Stomach (tissue), 4 donors: ENCODE data around the gene LGALS7B.

Experiments
- EP300 ChIP-seq: sonication (generic); formaldehyde crosslinking; IDR thresholded peaks from one replicate; pipeline ENCODE4 v1.6.1; 2017; ENCODE audit warnings: antibody characterized with exemption
- POLR2A ChIP-seq, 4 donors: fragments of 450-650 bp; IDR thresholded peaks; one replicate each; pipeline ENCODE4 v1.6.1; 2016; ENCODE audit warnings: antibody characterized with exemption in 4 of 4, control low read depth in 2 of 4, mild to moderate bottlenecking in 1 of 4, moderate library complexity in 1 of 4
- POLR2AphosphoS5 ChIP-seq, 3 donors: sonication (generic); formaldehyde crosslinking; IDR thresholded peaks; one replicate each; pipeline ENCODE4 v1.6.1; 2016; ENCODE audit warnings: antibody characterized with exemption in 3 of 3
- TF ChIP-seq, protein P1 (sequence below), 7 experiments: fragments of 450-650 bp in 4 of 7; fragments of 200-600 bp in 3 of 7; sonication (generic) in 3 of 7; IDR thresholded peaks; one replicate each; pipeline ENCODE4 v1.5.1; 2016 to 2019; ENCODE audit warnings: antibody characterized with exemption in 7 of 7, control low read depth in 2 of 7, mild to moderate bottlenecking in 1 of 7

DNA sequence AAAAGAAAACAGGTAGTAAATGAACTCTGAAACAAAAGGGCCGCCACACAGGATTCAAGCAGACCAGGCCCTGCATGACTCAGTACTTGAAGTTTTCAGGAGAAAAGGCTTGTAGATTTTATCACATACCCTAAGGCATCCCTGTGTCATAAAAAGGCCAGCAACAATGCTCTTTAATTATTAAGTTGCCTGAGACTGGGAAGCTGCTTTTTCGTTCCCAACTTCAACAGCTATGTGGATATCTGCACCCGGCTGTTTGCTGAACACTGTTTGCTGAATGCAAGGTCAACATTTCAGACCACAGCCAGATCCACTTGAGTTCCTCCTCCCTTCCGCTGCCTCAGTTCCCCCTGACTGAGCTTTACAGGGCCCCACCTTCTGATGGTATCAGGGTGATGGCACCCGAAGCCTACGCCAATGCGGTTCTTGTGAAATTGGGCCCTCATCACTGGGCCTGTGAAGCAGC, 48.7 kb downstream of the LGALS7B start:
- TF ChIP-seq POLR2A (IDR thresholded peaks at IDR 0.05) (no peak), POLR2AphosphoS5 (IDR thresholded peaks at IDR 0.05) (peak in 2 of 3 donors; percentile 27 to 65), EP300 (no peak)
- TF ChIP-seq, protein P1, sequence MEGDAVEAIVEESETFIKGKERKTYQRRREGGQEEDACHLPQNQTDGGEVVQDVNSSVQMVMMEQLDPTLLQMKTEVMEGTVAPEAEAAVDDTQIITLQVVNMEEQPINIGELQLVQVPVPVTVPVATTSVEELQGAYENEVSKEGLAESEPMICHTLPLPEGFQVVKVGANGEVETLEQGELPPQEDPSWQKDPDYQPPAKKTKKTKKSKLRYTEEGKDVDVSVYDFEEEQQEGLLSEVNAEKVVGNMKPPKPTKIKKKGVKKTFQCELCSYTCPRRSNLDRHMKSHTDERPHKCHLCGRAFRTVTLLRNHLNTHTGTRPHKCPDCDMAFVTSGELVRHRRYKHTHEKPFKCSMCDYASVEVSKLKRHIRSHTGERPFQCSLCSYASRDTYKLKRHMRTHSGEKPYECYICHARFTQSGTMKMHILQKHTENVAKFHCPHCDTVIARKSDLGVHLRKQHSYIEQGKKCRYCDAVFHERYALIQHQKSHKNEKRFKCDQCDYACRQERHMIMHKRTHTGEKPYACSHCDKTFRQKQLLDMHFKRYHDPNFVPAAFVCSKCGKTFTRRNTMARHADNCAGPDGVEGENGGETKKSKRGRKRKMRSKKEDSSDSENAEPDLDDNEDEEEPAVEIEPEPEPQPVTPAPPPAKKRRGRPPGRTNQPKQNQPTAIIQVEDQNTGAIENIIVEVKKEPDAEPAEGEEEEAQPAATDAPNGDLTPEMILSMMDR (IDR thresholded peaks at IDR 0.05): no peak
